ENCODE measurements around the gene CCDC188. TPM values are rescaled to one million over a fixed set of nuclear protein-coding genes. Genes with fewer than 3 reads are reported as not detected.

CCDC188 gene
- total RNA-seq, 1 experiment from 2014 or later: not detected

DNA sequence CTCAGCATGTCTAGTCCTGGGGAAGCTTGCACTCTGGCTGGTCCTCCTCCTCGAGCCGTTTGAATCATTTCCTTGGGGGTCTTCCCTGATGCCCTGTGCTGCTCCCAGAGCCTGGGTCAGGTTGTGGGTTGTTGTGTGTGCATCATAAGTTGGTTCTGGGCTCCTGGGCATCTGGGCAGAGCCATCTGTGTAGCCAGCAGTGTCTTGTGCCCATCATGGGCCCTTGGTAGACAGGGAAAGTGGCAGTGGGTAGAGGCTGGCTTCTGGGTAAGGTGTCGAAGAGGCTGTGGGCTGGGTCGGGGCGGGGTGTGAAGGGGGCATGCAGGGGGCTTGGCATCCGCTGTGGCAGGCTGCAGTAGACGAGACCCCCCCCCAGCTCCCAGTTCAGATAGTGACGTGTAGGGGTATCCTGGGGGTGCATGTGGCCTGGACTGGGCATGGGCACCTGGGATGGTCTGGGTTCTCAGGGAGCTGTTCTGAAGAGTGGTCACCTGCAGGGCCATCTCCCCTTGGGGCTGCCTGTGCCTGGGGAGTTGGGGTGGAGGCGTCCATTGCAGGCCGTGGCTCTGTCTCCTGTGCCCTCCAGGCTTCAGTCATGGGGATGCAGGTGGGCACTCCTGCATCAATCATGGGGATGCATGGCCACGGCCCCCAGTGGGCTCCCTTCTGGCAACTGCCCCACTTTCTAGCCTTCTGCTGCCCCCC, 26.6 kb downstream of the CCDC188 start:
- DNase-seq: no peak
- Histone ChIP-seq H3K4me3 (no peak overlapping the region), H3K27me3 (ENCODE audit: insufficient read depth, low read depth) (no peaks in the 10 kb centered on the region), H3K4me2 (no peak overlapping the region), H3K9me2 (ENCODE audit: insufficient read depth) (no peaks in the 10 kb centered on the region), H3K9me3 (ENCODE audit: insufficient read depth, low read depth) (no peaks in the 10 kb centered on the region), H3F3A (ENCODE audit: insufficient read depth, low read depth) (no peaks in the 10 kb centered on the region), H3K79me2 (ENCODE audit: low read depth) (peaks cover 30% of the 10 kb centered on the region), H3K36me3 (ENCODE audit: low read depth) (no peaks in the 10 kb centered on the region), H4K20me1 (ENCODE audit: insufficient read depth) (no peaks in the 10 kb centered on the region), H3K27ac (no peak overlapping the region), H2AFZ (no peak overlapping the region), H3K4me1 (replicated peaks; ENCODE audit: insufficient read depth) (peaks cover under 1% of the 10 kb centered on the region; the same call in 1 of the 2 replicates)
- POLR2A ChIA-PET (ENCODE audit: unreplicated experiment): no interaction called here
- TF ChIP-seq CTCF (conservative IDR thresholded peaks at IDR 0.05): no peak
- BruUV-seq (replicated peaks): no TSS peak
- CTCF ChIA-PET: no interaction called here
- intact Hi-C loops (cut with micrococcal nuclease; ENCODE audit: unreplicated experiment): no loop called here

DNA sequence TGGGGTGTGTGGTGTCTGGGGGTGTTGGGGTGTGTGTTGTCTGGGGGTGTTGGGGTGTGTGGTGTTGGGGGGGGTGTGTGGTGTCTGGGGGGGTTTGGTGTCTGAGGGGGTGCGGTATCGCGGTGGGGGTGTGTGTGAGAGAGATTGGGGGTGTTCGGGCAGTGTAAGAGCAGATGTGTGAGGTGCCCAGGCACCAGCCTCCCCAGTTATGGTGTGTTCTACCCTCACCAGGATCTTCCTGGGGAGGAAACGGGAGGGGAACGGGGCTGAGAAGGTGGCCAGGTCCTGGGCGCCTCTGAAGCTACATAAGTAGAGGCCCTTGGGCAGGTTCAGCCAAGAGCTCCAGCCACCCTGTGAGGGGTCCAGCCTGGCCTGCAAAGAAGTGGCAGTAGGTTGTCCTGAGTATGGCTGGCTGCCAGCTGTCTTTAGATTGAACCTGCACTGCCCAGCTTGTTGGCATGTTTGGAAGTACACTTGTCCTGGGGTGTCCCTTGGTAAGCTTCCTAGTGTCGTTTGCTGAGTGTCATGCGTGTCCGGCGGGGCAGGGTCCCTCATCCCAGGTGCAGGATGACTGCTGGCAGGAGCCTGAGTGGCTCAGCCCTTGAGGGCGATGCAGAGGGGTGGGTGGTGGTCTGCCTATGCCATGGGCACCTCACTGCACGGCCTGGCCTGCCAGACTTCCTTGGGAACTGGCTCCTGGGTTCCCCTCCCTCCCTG, 27.3 kb downstream of the CCDC188 start:
- Histone ChIP-seq H3K9me3 (ENCODE audit: insufficient read depth, low read depth) (no peaks in the 10 kb centered on the region), H3K36me3 (ENCODE audit: low read depth) (no peaks in the 10 kb centered on the region), H3K9me2 (ENCODE audit: insufficient read depth) (no peaks in the 10 kb centered on the region), H3K79me2 (ENCODE audit: low read depth) (peaks cover 37% of the 10 kb centered on the region), H3K27ac (no peak overlapping the region), H3F3A (ENCODE audit: insufficient read depth, low read depth) (no peaks in the 10 kb centered on the region), H3K27me3 (ENCODE audit: insufficient read depth, low read depth) (no peaks in the 10 kb centered on the region), H4K20me1 (ENCODE audit: insufficient read depth) (no peaks in the 10 kb centered on the region), H3K4me3 (no peak overlapping the region), H3K4me1 (replicated peaks; ENCODE audit: insufficient read depth) (peaks cover 8% of the 10 kb centered on the region; the same call in 1 of the 2 replicates), H2AFZ (no peak overlapping the region), H3K4me2 (no peak overlapping the region)
- DNase-seq: no peak
- POLR2A ChIA-PET (ENCODE audit: unreplicated experiment): no interaction called here
- BruUV-seq (replicated peaks): no TSS peak
- intact Hi-C loops (cut with micrococcal nuclease; ENCODE audit: unreplicated experiment): no loop called here
- CTCF ChIA-PET: no interaction called here
- TF ChIP-seq CTCF (conservative IDR thresholded peaks at IDR 0.05): no peak
- TF ChIP-seq EZH2 (IDR thresholded peaks at IDR 0.05; ENCODE audit: low read depth): no peak

DNA sequence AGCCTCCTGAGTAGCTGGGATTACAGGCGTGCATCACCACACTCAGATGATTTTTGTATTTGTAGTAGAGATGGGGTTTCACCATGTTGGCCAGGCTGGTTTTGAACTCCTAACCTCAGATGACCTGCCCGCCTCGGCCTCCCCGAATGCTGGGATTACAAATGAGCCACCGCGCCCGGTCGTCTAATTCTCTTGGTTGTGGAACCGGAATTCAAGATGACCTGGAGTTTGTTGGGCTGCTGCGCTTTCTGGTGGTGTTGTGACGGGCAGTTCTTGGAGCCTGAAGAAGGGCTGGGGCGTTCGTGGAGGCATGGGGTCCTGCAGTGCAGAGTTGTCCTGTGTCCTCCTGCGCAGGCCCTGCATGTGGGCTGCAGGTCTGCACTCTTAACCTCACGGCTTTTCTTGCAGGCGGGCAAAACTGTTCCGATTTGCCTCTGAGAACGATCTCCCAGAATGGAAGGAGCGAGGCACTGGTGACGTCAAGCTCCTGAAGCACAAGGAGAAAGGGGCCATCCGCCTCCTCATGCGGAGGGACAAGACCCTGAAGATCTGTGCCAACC, 28.9 kb downstream of the CCDC188 start:
- Histone ChIP-seq H3K4me3 (no peak overlapping the region), H3K27ac (no peak overlapping the region), H3F3A (ENCODE audit: insufficient read depth, low read depth) (no peaks in the 10 kb centered on the region), H3K9me3 (ENCODE audit: insufficient read depth, low read depth) (no peaks in the 10 kb centered on the region), H3K9me2 (ENCODE audit: insufficient read depth) (no peaks in the 10 kb centered on the region), H3K4me1 (replicated peaks; ENCODE audit: insufficient read depth) (peaks cover 9% of the 10 kb centered on the region; the same call in 1 of the 2 replicates), H2AFZ (no peak overlapping the region), H4K20me1 (ENCODE audit: insufficient read depth) (no peaks in the 10 kb centered on the region), H3K79me2 (ENCODE audit: low read depth) (peaks cover 46% of the 10 kb centered on the region), H3K36me3 (ENCODE audit: low read depth) (no peaks in the 10 kb centered on the region), H3K4me2 (no peak overlapping the region), H3K27me3 (ENCODE audit: insufficient read depth, low read depth) (no peaks in the 10 kb centered on the region)
- CTCF ChIA-PET: no interaction called here
- DNase-seq: no peak
- no peak for TF ChIP-seq CTCF (conservative IDR thresholded peaks at IDR 0.05)
- no peak for TF ChIP-seq EZH2 (IDR thresholded peaks at IDR 0.05; ENCODE audit: low read depth)
- intact Hi-C loops (cut with micrococcal nuclease; ENCODE audit: unreplicated experiment): no loop called here
- POLR2A ChIA-PET (ENCODE audit: unreplicated experiment): no interaction called here
- BruUV-seq (replicated peaks): no TSS peak
